NCI-H510A treated with DMSO at 0.1 percent for 48 hours (cell line): ENCODE results near the gene ABHD10.
A peak's percentile ranks its signal among the peaks of the same experiment; 100 is the strongest.

Source experiments
- DNase-seq: peaks from one replicate; lab custom pipeline; 2025; lab: John Stamatoyannopoulos, UW

ABHD10 gene

GRCh38 chr3:111978583-111979433 is at the start of gene ABHD10:
ABHD10 (plus strand) TSS chr3:111979026; CDS start chr3:111979062, 36 bp downstream.
- DNase-seq = peak; percentile 94

- DNase-seq = no peak
Observed at GRCh38 chr3:111929484-111929883, 49.3 kb upstream of the ABHD10 start.

DNA sequence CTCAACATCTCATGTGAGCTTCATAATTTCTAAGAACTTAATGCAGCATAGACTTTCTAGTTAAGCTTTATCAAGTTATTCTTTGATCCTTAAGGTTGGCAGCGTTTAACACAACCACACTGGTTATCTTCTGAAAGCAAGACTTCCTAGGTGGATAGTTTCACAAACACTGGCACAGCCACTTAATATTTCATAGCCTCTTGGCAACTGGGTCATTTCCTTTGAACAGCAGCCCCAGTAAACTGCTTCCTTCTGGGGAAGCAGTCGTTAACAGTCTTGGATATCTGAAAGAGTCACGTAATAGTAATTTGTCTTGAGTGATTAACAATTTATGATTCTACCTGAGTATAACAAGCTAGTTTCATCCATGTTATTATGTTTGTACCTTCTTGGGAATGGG is 45.9 kb upstream of the ABHD10 start:
- no peak for DNase-seq

DNA sequence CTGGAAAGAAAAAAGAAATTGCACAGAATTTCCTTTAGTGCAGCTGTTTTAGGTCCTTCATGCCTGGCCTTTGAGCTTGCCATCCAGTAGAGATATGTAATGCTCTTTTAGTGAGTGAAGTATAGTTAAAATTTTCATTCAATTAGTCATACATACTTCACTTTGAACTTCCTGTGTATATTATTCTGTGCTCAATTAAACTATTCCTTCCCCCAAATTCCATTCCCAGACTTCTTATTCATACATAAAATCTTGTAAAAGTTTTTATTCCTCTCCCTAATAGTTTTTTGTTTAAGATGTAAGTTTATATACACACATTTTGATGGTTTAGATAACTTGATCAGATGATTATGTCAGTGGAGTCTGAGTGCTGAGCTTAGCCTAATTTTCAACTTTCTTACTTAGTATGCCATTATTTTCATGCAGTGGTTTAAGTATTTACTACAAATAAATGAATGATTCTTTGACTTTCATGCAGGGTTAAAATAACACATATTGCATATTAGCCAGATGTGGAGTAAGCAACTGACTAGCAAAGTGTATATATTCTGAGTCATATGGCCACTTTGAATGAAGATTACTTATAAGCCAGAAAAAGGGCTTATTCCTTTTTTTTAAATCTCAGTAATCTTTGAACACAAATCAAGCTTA is 42.5 kb upstream of the ABHD10 start:
- no peak for DNase-seq

- DNase-seq = no peak
Observed at GRCh38 chr3:111936967-111937366, 41.9 kb upstream of the ABHD10 start.

GRCh38 chr3:111937871-111938270 is 41.0 kb upstream of the ABHD10 start:
- DNase-seq = no peak

- DNase-seq = no peak
Observed at GRCh38 chr3:111939873-111940272, 39.0 kb upstream of the ABHD10 start.

DNA sequence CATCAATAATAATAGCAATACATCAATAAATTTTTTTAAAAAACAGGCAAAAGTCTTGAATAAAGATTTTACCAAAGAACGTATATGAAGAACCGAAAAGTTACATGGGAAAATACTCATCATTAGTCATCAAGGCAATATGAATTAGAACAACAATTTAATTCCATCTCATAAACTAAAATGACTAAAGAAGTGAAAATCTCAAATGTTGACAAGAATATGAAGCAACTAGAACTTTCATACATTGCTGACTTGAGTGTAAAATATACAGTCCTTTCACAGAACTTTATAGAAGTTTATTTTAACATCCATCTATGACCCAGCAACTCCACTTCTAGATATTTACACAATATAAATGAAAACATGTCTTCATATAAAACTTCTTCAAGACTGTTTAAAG is 35.3 kb upstream of the ABHD10 start:
- DNase-seq = no peak

GRCh38 chr3:111944372-111944771 is 34.5 kb upstream of the ABHD10 start:
- no peak for DNase-seq

- no peak for DNase-seq
Observed at GRCh38 chr3:111947231-111947630, 31.6 kb upstream of the ABHD10 start.

DNA sequence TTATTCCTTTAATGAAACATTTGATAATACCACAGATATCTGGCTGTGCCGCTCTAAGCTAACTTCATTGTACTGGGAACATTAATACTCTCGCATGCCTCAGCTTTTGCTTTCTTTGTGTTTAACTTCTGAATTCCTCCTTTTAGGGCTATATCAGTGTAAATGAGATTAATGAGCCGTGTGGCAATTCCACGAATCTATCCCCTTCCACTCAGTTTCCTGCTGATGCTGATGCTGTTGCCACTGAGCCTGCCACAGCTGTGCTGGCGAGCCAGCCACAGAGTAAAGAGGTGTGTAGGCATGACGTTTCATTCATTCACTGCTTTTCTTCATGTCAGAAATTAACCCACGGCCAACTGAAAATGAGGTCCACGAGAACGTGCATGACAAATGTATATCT is 30.0 kb upstream of the ABHD10 start:
- DNase-seq = no peak

DNA sequence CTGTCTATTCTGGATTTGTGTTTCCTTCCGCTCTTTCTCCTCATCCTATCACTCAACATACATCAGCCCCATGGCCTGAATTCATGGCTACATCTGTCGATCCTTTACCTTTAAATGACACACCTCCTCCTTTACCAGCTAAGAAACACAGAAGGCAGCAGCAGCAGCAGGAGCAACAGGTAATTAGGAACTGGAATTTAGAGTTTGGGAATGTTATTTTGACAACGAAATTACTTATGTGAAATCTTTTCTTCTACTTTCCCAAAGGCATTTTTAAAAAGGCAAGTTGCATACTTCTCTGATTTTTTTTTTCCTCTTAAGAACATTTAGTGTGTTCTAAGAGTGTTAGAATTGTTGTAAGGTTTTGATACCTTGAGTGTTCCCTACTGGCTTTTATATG is 29.1 kb upstream of the ABHD10 start:
- no peak for DNase-seq

DNA sequence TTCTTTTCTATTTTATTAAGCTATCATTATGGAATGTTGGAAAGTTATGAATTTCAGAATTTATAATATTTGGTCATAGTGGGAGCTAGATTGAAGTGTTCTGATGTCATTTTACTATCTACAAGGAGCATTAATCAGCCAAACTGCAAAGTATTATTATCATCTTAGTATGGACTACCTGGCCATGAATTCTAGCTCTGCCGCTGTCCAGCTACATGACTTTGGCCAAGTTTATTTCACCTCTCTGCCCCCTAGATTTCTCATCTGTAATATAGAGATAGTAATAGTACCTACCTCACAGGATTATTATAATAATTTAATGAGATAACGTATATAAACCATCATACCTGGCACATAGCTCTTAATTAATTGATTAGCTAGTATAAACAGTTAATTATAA is 27.8 kb upstream of the ABHD10 start:
- no peak for DNase-seq

DNA sequence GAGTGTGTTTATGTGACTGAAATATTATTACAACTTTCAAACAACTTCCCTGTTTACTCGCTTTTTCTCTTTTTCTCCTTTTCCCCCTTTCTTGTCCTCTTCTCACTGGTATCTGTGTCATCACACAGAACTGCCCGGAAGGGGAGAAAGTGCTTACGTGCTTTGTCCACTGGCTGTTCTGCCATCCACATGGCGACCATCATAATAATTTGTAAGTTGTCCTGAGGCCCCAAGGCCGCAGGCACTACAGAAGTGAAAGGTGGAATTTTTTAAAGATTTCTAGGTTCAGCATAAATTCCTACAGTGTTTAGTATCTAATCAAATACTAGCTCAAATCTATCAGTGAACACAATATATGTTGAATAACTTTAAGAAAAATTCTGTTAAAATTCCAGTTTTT is 26.7 kb upstream of the ABHD10 start:
- no peak for DNase-seq

- DNase-seq = no peak
Observed at GRCh38 chr3:111952866-111953450, 25.9 kb upstream of the ABHD10 start.

DNA sequence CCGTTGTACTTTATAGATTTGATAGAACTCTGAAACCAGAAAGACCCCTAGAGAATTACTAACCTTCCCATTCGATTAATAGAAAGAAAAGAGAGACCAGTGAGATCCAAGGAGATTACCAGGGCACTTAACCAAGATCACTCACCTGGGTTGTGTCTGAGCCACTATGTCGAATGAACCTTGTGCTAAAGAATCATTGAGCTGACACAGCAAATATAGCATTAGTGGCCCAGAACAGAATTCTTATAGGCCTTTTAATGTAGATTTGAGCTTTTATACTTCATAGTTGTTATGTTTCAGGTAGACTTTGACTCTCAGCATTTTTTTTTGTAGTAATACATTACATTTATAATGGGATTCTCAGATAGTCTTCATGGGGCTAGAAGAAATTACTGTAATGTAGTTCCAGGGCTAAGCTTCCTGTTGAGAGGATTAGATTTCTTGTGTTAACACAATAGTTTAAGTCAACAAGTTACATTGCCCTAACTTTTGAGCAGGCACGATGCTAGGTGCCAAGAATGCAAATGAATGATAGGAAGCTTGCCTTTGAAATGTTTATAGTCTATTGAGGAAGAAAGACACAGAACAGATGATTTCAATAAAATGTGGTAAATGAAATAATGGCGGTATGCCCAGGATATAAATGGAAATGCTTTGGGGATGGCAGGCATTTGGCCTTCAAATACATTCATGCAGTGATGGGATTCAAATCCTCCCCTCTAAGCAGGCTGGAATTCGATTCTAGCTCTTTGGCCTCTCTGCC is 24.4 kb upstream of the ABHD10 start:
- DNase-seq = no peak

DNA sequence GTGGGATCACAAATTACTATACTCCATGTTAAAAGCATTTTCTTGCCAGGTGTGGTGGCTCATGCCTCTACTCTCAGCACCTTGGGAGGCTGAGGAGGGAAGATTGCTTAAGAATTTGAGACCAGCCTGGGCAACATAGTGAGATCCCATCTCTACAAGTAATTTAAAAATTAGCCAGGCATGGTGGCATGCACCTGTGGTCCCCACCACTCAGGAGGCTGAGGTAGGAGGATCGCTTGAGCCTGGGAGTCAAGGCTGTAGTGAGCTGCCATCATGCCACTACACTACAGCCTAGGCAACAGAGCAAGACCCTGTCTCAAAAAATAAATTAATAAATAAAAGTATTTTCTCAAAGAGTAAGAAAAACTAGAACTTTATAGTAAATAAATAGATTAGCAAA is 22.9 kb upstream of the ABHD10 start:
- DNase-seq = no peak

DNA sequence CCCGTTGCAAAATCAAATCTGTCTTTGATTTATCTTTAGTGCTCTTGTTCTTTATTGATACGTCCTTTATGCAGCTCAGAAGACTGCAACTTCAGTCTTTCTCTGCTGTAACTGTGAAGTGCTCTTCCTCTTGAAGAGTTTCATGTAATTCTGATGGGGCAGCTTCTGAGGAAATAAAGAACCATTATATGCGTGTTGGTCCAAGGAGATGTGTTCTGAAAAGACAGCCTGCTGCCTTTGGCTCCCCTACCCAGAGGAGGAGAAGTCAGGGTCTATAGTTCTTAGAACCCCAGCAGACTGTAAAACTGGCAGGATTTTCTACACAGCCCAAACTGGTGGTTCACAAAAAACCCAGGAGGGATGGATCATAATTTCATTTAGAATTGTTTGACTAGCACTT is 22.4 kb upstream of the ABHD10 start:
- no peak for DNase-seq

DNA sequence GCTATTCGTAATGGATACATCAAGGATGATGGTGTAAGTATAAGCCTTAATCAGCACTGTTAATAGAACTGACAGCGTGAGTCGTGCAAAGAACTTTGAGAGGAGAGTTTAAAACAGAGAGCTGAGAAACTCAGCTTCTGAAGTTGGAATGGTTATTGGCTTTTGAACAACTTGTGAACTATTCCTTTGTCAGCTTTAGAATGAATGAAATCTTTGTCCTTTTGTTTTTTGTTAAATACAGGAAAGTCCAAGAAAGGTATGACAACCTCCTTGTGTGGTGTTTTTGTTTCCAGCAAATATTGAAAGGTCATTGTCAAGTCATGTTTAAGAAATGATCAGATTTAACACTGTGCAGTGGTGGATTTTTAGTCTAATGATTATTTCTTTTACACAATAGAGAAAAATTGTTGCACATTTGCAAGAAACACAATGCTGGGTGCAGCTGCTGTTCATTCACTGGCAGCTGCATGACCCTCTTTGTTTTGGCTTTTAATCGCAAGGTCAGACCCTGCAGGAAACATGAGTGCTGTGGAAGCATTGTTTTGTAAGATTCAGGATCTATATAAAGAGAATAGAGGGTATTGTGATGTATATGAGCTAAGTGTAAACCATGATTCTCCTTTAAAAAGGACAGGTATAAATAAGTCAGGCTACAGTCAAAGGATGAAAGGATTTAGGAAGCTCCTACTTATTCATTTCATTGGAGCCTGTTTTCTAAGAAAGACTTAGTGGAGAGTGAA is 21.7 kb upstream of the ABHD10 start:
- no peak for DNase-seq

- DNase-seq = no peak
Observed at GRCh38 chr3:111961461-111962164, 17.2 kb upstream of the ABHD10 start.

DNA sequence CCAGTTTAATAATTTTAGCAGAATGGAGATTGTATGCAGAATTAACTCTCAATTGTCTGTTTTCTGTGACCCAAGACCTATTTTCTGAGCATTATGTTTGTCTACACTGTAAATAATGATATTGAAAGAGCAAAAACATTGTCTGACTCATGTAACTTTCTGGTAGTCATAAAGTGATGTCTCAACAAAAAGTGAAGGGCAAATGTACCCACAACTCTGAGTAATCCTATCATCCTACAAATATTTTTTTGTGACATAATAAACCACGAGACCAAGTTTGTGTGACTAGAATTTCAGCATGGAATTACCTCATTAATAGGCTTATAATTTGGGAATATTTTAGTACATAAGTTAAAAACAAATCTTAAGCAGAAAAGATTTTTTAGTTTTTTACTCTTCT is 15.4 kb upstream of the ABHD10 start:
- no peak for DNase-seq
